GOT3 (cell line): ENCODE data around the gene CEND1.
A peak's percentile ranks its signal among the peaks of the same experiment; 100 is the strongest.

ENCODE experiments used
- DNase-seq: peaks from one replicate; lab custom pipeline; 2025; ENCODE audit warnings: mixed read lengths; lab: John Stamatoyannopoulos, UW

Gene CEND1

GRCh38 chr11:777288-778255 lies 12.3 kb downstream of the CEND1 start, which contains the start of gene GATD1:
GATD1 (minus strand) TSS chr11:777487; CDS start chr11:777462, 25 bp downstream.
- DNase-seq = peak; percentile 51

GRCh38 chr11:776561-777287 lies 13.2 kb downstream of the CEND1 start:
- DNase-seq = no peak

DNA sequence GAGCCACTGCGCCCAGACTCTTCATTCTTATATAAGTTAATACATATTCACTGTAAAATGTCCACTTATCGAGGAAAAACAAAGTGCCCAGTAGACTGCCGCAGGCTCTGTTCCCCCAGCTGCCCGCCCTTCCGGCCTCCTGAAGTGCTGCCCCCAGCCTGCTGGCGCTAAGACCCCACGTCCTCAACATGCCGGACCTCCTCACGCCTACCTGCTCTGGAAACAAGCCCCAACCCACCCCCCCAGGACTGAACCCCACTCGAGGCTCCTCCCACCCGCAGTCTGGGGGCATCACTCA lies 13.7 kb downstream of the CEND1 start:
- DNase-seq = no peak

GRCh38 chr11:774873-775592 lies 14.9 kb downstream of the CEND1 start:
- no peak for DNase-seq

GRCh38 chr11:773830-774229 lies 16.1 kb downstream of the CEND1 start:
- no peak for DNase-seq

DNA sequence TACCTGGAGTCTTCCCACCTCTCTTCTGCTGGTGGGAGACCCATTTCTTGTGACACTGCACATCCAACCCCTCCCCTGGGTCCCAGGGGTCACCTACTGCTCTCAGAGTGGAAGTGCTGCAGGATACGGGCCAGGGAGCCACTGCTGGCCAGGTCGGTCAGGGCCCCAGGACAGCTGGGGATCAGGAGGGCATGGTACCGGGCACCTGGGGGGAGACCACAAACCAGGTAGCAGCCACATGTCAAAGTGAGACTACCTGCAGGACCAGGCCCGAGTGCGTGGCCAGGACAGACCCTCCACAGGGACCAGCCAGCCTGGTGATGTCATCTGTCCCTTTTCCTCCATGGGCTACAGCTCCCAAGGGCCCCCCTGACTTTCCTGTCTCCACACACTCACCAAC lies 16.5 kb downstream of the CEND1 start:
- DNase-seq = no peak

DNA sequence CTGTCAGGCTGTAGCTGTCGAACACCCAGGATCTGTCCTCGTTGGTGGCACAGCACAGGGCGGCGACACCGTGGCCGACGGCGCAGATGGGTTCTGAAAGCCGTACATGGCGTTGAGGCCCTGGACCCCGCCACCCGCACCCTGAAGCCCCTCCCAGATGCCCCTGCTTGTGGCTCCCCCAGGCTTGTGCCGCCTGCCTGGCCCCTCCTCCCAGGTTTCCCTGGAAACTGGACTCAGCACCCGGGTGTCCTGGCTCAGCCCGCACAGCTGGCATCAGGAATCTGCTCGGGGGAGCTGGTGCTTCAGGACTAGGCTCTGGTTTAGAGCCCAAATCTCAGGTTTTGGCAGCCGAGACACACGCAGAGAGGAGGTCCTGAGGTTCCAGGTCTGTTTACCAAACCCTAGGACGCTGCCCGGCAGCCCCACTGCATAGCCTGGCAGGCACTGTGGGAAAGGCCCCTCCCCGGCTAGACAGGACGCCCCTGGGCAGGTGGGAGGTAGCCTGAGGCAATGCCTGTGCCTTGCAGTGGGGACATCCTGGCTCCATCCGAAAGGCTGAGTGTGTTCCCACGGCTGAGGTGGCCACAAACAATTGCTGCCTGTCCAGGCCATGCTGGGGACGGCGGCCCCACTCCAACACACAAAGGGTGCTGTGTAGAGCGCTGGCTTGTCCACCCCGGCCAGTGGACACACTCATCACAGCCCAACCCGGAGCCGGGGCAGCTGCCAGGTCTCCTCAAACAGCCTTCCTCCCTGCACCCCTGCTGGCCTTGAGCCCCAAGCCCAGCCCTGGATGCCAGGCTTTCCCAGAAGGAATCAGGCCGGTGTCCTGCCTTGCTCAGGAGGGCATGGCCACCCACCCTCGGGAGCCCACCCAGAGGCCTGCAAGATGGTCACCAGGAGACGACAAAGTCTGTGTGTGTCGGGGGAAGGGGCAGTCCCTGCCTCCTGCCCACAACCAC lies 17.2 kb downstream of the CEND1 start:
- DNase-seq = no peak

DNA sequence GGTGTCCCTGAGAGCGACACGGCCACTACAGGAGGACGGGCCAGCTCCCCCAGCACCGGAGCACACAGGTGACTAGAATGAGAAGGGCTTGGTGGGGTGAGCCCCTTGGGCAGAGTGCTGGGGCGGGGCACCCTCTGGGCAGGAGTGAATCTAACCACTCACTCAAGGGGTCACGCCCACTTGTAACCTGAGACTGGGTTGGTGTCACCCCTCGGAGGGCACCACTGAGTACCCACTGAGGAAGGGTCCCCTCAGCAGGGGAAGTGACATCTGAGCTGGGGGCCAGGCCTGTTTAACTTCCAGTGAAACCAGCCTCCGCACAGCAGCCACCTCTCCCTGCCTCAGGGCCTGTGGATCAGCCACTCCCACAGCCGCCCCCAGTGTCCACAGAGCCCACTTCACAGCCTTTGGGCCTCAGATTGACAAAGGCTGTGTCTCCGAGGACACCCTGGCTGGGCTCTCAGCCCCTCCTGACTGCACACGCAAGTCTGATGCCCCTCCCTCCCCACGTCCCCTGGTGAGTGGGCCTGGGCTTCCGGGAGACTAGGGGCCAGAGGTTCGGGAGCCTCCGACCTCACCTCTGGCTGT lies 18.2 kb downstream of the CEND1 start:
- no peak for DNase-seq

GRCh38 chr11:770642-771616 lies 19.0 kb downstream of the CEND1 start:
- DNase-seq = no peak

DNA sequence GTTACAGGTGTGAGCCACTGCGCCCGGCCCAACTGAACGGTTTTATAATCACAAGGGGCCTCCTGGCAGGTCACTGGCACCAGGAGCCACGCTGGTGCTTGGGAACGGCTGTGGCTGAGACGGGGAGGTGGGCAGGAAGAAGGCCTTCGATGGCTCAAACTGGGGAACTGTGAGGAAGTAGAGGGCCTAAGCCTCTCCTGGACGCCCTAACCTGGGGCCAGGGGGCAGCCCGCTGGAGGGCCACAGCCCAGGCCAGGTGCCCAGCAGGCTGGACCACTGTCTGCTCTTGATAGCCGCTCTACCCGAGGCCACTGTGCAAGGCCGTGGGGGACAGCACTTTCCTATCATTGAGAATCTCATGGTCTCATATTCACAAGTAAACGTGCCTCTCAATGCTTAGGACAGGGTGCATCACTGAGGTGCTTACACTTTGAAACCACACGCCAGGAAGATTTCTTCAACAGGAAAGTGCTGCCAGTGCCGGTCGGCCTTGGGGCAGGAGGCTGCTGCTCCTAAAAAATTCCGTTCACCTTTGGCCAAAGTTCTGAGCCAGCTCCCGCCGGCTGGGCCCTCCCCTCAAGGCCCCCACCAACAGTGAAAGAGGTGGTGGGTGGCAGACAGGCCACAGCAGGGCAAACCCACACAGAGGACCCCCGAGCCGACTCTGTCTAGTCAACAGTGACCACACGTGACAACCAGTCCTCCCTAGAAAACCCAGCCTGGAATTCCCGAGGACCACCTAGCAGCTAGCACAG lies 19.8 kb downstream of the CEND1 start:
- no peak for DNase-seq

GRCh38 chr11:767238-767637 lies 22.7 kb downstream of the CEND1 start:
- DNase-seq = no peak

DNA sequence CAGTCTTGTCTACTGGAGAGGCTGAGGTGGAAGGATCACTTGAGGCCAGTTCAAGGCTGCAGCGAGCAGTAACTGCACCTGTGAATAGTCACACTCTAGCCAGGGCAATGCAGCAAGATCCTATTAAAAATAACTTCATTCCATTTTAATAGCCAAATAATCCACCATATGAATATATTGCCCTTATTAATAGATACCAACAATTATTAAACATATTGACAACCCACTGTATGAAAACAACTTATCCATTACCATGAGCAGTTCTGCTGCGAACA lies 23.0 kb downstream of the CEND1 start:
- no peak for DNase-seq

- DNase-seq = no peak
Measured at GRCh38 chr11:766106-766935, 23.6 kb downstream of the CEND1 start.

GRCh38 chr11:765802-766091 lies 24.1 kb downstream of the CEND1 start:
- DNase-seq = no peak

- DNase-seq = no peak
Measured at GRCh38 chr11:765025-765801, 24.7 kb downstream of the CEND1 start.

- no peak for DNase-seq
Measured at GRCh38 chr11:764322-765024, 25.4 kb downstream of the CEND1 start.
